Activated naive CD4-positive, alpha-beta T cell treated with Interleukin-2 at 50 U/mL for 16 hours (primary cell): ENCODE results near the gene UBR4.

Source experiments
- DNase-seq: peaks from one replicate; pipeline ENCODE4 v3.0.0-alpha.2; 2020

Gene UBR4

DNA sequence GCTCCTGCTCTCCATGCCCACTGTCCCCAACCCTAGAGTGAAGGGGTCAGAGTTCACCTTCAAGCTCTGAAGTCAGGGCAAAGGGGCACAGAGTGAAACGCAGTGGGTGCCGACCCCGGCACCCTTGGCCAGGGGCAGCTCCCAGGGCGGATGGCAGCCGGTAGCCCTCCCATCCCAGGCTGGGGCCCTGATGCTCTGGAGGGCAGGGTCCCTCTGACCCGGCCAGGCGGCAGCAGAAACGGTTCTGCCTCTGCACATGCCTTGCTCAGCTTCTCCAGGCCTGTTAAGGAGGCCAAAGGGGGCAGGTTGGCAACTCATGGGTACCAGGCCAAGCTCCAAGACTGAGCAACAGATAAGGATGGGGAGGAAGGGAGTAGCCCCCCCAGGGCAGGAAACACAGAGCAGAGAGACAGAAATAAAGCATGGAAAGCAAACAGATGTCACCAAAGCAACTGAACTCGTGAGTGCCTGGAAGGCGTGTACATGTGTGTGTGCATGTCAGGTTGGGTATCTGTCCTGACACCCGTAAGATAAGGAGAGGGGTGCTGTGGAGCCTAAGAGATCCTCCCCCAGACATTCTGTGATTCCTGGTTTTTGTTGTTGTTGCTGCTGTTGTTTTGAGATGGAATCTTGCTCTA, 141.3 kb downstream of the UBR4 start:
- no peak for DNase-seq

DNA sequence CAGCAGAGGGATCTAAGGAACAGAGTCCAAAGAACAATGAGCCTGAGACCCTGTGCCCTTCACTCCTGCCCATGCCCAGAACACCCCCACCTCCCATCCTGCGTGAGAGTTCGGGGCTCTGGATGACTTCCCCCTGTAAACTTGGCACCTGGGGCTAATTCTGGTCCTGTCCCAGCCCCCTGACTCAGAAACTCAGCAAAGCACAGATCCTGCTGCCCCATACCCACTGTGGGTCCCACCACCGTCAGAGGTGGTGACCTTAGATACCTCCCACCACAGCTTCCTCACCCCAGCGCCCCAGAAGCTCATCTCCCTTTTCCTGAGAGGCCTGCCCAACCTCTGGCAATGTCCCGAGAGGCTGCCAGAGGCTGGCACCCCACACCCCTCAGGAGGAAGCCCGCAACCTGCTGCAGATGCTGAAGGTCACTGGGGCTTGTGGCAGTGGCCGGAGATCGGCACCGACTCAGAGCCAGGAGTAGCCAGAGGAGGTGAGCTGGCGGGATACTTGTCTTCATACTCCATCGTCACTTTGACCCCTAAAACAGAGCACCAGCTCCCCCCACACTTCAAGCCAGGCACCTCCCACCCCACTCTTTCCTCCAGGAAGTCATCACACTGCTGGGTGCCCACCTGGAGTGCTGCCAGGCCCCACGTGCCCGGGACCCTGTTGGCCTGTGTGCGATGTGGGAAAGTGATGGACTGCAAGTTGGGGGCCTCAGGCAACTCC, 142.0 kb downstream of the UBR4 start:
- DNase-seq = no peak

DNA sequence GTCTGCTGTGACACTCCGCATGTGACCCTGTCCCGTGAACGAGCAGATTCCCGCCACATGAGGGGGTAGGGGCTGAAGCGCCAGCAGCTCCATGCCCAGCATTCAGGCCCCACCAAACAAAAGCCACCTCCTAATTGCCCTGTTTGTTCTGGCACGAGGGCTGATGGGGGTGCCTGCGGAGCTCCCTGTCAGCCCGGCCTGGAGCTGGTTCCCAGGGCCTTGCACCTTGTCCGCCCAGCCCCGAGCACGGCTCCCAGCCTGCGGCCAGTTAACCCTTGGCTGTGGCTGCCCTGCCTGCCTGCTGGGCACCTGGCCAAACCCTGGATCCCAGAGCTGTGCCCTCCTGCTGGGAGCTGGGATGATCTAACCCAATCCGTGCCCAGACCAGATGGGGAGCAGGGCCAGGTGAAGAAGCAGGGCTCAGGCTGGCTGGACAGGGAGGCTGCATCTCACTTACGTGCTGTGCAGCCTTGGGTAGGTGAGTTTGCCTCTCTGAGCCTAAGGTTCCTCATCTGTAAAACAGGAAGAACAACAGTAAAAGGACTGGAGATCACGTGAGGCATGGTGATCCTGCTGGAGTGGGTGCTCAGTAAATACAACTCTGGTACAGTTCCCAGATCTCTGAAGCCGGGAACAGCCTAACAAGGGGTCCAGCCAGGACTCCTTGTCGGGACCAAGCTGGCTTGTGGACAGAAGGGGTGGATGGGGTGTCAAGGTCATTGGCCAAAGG, 142.7 kb downstream of the UBR4 start:
- no peak for DNase-seq

DNA sequence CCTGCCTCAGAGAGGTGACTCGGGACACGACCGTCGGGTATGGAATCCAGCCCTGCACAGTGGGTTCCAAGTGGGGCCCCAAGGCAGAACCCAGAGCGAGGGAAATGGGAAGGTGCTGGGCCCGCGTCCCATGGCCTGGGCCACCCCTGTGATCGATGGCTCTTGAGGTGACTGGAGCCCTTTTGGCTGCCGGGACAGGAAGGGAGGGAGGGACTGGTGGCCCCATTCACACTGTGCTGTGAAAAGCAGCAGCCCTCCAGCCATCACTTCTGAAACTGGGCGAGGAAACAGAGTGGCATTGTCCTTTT, 143.2 kb downstream of the UBR4 start:
- no peak for DNase-seq

DNA sequence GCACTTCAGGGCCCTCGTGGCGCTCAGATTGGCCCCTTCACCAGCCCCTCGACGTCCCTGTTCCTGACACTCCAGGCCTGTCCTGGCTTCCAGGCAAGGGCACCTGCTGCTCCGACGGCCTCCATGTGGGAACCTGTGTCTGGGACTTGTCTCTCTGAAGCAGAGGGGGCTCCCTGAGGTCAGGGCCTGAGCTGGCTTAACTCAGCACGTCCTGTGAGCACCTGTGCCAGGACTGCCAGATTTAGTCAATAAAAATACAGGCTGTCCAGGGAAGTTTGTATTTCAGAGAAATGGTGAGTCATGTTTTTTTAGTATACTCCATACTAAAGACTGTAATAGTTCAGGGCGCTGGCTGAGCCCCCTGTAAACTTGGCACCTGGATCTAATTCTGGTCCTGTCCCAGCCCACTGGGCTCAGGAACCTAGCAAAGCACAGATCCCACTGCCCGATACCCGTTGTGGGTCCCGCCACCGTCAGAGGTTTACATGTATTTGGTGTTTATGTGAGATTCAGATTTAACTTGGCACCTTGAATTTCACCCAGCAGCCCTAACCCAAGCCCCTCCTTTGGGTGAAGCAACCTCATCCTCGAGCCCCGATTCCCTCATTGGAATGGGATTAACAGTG, 143.7 kb downstream of the UBR4 start:
- DNase-seq = no peak

DNA sequence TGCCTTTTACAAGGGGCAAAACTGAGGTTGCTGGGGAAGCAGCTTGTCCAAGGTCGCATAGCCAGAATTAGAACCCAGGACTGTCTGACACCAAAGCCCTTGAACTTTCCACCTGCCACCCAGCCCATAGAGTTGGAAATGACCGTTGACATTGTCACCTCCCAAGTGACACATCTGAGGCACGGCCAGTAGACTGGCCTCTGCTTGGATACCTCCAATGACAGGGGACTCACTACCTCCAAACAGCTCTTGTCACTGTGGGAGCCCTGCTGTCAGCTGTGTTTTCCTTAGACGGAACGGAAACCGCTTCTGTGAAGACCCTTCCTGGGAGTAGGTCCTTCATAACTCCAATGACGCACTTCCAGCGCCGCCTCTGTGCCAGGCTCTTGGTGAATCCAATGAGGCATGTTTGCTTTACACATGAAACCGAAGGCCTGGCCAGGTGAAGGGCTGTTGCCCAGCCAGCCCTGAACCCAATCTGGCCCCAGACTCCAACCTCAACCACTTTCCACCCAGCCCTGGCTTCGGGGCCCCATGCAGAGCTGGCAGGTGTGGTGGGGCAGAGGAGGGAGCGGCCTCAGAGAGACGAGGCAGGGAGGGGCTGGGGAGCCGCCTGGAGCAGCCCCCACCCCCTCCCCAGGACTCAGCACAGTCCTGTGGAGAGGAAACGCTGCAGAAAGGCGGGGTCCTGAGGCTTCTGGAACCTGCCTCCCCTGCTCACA, 144.4 kb downstream of the UBR4 start:
- DNase-seq = no peak

DNA sequence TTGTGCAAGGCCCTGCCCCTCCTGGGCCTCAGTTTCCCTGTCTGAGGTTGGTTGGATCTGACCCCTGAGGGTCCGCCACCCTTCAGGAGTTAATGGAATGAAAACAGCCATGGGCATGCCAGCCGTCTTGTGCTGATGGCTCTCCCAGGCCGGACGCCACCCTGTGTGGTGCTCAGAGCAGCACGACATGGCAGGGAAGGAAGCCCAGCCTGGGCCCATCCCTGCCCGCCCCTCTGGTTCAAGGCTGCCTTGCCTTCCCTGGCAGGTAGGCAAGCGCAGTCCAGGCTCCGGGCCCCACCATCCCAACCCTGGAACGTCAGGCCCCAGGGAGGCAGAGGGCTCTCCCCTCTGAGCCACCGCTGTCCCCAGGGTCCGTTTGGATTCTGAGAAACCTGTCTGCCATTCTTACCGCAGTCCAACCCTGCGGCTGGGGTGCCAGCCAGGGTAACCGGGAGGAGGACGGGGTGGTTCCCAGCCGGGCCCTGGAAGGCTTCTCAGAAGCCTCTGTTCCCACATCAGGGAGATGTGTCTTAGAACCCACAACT, 145.1 kb downstream of the UBR4 start:
- no peak for DNase-seq

DNA sequence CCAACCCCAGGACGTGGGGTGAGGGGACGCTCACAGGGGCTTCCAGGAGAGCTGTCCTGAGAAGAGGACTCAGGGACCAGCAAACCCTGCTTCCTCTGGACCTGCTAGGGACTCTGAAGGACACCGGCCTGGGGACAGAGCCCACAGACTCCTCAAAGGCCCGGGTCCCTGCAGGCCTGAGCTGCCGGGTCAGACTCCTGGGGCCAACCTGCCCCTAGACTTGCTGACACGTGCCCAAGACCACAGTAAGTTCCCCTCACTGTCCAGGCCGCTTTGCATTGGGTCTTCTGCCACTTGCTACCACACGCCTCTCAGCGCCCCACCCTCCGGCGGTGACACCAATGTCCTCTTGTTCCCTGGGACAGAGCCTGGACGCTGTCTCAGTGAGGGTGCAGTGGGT, 146.9 kb downstream of the UBR4 start:
- no peak for DNase-seq

DNA sequence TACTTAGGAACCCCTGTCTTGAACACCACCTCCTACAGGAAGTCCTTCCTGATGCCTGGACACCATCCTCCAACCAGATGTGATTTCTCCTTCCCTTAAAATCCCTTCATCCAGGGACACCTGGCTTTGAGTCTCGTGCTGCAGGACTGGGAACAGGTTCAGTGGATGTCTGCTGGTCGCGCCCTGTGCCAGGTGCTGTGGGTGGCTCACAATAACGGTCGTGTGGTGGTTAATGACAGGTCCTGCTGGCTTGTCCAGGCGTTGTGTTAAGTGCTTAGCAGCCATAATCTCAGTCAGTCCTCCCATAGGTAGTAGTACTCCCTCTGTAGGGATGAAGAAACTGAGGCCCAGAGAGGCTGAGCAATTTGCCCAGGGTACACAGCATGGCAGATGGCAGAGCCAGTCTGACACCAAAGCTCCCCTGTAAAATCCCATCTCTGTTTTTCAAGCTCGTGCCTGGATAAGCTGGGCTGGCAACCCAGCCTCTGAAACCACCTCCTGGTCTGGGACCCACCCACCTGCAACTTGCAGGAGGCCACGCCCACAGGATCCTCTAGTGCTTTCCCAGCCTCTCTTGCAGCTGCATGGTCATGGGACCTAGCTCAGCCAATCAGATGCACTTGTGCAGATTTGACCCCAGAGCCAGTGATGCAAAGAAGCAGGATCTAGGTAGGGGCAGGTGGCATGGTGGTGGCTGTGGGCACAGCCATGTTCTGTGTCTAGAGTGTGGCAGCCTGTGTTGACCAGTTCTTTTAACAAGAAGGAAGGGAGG, 147.6 kb downstream of the UBR4 start:
- DNase-seq = no peak

DNA sequence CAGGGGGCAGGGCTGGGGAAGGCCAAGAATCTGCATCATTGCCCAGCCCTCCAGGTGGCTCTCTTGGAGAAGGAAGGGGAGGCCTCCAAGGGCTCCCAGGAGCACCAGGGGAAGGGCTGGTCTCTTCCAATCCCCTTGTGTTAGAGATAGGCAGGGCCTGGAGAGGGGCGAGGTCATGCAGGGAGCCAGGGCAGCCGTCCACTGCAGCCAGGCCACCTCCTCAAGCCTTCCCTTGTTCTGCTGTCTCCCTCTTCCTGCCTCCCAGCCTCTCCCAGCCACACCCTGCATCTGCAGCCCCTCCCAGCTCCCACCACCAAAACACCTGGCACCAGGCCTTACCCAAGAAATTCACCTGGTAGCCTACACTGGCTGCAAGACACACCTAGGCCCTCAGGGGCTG, 148.3 kb downstream of the UBR4 start:
- DNase-seq = no peak

DNA sequence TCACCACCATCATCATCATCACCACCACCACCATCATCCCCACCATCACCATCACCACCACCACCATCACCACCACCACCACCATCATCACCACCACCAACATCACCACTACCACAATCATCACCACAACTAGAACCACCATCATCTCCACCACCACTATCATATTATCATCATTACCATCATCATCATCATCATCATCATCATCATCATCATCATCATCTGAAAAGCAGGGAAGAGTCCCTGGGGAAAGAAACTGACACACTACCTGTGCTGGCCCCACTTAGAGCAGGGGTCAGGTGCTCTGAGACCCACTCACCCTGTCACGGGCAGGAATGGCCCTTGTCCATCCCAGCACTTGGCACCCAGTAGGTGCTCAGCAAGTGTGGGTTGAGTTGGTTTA, 148.7 kb downstream of the UBR4 start:
- DNase-seq = no peak

DNA sequence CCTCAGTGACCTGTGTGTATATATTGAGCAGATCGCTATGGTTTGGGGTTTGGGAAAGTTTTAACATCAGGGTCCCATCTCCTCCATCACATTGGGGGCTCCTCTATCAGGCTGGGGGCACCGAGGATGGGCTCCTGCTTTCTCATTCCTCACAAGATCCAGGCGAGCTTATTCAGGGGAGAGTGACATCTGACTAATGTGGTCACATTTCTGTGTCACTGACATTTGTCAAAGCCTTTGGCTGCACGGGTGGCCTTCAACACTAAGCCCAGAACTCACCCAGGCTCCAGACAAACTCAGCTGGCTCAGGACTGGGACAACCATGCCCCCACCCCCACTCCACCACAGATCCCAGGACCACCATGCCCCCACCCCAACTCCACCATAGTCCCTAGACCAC, 150.3 kb downstream of the UBR4 start:
- DNase-seq = no peak

DNA sequence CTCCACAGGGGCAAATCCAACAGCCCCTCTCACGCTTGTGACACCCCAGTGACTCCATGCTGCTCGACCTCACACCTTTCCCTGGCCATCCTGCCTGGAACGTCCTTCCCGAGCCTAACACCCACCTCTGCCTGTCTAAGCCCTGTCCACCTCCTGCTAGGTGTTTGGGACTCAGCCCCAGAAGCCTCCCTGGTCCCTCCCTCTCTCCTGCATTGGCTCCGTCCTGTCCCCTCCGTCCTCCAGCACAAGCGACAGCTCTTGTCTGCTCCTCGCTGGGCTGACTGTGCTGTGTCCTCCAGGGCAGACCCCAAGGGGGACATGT, 151.6 kb downstream of the UBR4 start:
- DNase-seq = no peak

DNA sequence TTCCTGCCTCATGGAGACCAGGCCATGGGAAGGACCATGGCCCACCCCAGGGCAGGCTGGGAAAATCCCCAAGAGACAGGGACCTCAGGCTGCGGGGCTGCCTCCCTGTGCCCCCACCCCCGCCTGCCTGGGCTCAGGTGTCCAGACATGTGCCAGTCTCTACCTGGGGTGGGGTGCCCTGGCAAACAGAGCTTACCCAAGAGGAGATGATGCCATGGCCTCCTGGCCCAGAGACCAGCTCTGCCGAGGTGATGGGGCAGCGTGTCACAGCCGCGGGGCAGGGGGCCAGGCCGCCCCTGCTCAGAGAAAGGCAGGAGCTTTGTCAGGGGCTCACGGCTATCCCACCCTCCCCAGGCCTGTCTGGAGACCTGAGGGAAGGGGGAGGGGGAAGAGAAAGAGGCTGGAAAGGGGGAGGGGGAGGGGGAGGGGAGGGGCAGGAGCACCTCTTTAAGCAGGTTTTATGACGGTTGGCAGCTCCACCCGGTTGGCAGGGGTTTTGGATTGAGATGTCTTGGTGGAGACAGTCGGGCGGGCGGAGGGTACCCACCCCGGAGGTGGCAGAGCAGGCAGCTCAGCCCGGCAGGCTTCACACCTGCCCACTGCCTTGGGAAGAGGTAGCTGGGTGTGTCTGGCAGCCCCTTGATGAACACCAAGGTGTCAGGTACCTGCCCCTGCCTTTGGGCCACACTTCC, 152.1 kb downstream of the UBR4 start:
- no peak for DNase-seq

DNA sequence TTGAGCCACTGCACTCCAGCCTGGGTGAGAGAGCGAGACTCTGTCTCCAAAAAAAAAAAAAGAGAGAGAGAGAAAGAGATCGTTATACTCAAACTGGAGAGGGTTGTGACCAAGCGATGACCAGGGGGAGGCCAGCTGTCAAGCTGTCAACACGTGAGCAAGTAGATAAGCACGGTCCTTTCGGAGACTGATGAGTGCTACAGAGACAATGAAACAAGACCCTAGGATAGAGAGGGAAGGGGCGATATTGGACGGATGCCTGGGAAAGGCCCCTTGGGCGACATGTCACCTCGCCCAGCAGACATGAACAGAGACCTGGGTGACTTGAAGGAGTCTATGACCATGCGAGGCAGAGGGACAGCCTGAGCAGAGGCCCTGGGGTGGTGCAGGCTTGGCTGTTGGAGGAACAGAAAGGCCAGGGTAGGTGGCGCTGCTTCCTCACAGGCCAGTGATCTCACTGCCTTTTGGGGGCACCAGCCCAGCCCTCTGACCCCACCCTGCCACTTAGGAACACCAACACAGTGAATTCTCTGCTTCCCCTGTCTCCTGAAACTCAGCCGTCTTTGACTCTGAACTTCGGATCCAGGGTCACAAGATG, 152.8 kb downstream of the UBR4 start:
- DNase-seq = no peak

DNA sequence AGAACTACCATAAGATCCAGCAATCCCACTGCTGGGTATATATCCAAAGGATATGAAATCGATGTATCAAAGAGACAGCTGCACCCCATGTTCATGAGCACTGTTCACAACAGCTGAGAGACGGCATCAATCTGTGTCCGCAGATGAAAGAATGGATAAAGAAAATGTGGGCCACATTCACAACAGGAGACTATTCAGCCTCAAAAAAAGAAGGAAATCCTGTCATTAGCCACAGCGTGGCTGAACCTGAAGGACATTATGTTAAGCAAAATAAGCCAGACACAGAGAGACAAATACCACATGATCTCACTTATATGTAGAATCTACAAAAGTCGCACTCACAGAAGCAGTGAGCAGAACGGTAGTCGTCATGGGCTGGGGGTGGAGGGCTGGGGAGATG, 154.4 kb downstream of the UBR4 start:
- DNase-seq = no peak

DNA sequence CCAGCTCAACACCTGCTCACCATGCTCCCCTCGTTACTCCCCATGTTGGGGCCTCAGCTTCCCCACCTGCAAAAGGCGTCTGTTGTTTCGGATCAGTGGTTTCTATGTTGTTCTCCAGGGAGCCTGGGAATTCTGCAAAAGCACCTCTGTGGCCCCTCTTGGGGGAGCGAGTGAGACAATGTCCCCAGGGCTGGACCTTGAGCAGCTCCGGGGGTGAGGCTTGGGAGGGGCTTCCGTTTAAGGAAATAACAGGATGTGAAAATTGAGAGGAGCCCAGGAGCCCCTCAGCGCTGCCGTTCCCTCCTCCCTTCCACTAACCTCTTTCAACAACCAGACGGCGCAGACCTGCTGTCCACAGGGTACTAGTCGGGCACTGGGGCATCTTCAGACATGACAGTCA, 155.1 kb downstream of the UBR4 start:
- no peak for DNase-seq

DNA sequence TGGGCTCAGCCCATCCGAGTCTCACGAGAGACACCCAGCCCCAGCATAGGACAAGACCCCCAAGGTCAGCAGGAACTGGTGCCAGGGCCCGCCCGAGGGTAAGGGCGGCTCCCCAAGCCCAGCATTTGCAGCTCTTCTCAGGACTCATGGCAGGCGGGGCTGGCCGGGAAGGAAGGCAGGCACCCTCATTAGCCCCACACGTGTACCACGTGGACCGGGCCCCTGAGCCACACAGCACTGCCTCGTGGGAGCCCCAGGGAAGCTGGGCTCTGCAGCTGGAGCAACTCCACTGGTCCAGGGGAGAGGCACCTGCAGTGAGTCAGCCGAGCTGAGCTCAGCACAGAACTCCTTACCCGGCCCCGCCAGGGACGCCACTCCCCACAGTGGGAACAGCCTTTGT, 155.8 kb downstream of the UBR4 start:
- DNase-seq = no peak

DNA sequence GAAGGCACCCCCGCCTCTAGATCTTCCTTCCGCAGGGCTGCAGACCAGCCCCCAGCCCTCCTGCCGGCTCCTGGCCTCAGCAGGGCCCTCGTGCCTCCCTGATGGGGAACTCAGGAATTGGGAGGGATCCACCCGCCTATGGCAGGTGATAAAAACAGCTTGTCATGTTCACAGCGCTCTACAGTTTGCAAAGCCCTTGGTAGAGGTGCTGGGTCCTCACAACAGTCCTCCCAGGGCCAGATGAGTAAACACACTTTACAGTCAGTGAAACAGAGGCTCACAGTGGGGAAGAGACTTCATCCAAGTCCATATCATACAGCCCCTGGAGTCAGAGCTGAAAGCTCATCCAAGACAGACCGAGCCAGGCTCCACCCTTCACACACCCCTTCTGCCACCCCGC, 156.6 kb downstream of the UBR4 start:
- no peak for DNase-seq

DNA sequence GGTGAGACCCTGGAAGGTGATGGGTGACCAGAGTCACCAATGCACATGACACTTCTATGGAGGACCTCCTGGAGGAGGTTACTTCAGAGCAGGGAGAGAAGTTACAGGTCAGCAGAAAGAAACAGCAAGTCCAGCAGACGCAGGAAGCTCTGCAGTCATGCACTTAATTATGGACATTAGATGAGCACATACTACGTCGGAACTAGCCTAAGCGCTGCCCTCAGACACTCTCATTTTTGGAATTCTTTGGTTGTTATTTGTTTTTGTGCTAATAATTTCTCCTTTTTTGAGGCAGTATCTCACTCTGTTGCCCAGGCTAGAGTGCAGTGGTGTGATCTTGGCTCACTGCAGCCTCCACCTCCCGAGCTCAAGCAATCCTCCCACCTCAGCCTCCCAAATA, 160.3 kb downstream of the UBR4 start:
- no peak for DNase-seq

DNA sequence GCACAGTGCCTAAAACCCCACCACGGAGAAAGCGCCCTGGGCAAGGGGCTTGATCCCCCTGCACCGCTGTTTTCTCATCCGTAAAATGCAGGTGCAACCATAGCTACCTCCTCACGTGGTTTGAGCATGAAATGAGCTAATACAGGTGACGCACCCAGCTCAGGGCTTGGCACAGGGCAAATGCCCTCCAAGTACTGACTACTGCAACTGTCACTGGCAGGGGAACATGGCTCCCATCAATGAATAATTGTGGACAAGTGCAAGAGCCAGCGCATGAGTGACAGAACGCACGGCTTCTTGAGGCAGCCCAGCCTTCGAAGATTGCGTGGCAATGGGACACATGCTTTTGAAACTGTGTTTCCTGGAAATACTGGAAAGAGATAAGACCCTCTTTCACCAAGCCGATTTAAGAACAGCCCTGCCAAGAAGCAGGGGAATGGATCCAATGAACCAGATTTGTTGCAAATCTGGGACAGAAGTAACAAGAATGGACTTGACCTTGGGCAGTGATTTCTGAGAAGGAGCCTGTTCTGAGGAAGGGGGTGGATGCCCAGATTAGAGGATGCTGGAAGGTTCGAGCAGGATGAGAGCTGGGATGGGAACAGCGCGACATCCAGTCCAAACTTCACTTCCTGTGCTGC, 160.8 kb downstream of the UBR4 start:
- DNase-seq = no peak
